Astrocyte (in vitro differentiated cells and primary cell): ENCODE measurements around the gene TBC1D3B. TPM values are rescaled to one million over a fixed set of nuclear protein-coding genes. Genes with fewer than 3 reads are reported as not detected.
"Not testable (repeated sequence)": the region's sequence is repeated elsewhere in the genome, so short reads cannot be mapped to it uniquely, and the experiment has no call there.

Experiments
- DNase-seq: peaks from one replicate; pipeline ENCODE4 v3.0.0-alpha.2; 2010; ENCODE audit warnings: low read depth
- FAIRE-seq: peaks from 2 replicates; lab custom pipeline; 2011; peaks lifted over from hg19 to GRCh38; lab: Jason Lieb, UNC
- H2AFZ ChIP-seq: 2 replicates; pipeline ENCODE4 v1.6.0; 2012; ENCODE audit warnings: low read depth, low read length, inconsistent platforms
- H3K27ac ChIP-seq: 2 replicates; pipeline ENCODE4 v1.5.1; 2011; ENCODE audit warnings: low read depth, low read length, inconsistent platforms
- H3K27me3 ChIP-seq: 2 replicates; pipeline ENCODE4 v1.6.0; 2011; ENCODE audit warnings: low read length, inconsistent platforms; ENCODE audit not compliant: insufficient read depth
- H3K36me3 ChIP-seq: 2 replicates; pipeline ENCODE4 v1.5.1; 2011; ENCODE audit warnings: low read length, inconsistent platforms; ENCODE audit not compliant: insufficient read depth
- H3K4me1 ChIP-seq: 2 replicates; pipeline ENCODE4 v1.5.1; 2011; ENCODE audit warnings: low read length, inconsistent platforms; ENCODE audit not compliant: insufficient read depth
- H3K4me2 ChIP-seq: 2 replicates; pipeline ENCODE4 v1.6.0; 2012; ENCODE audit warnings: low read length, inconsistent platforms
- H3K4me3 ChIP-seq: 2 replicates; pipeline ENCODE4 v1.5.1; 2011; ENCODE audit warnings: low read depth, mild to moderate bottlenecking, low read length, inconsistent platforms; ENCODE audit not compliant: insufficient read depth
- H3K79me2 ChIP-seq: 2 replicates; pipeline ENCODE4 v1.6.0; 2012; ENCODE audit warnings: mild to moderate bottlenecking, low read length, inconsistent platforms; ENCODE audit not compliant: insufficient read depth
- H3K9ac ChIP-seq: 2 replicates; pipeline ENCODE4 v1.6.0; 2012; ENCODE audit warnings: mild to moderate bottlenecking, low read length, inconsistent platforms
- H3K9me3 ChIP-seq: 2 replicates; pipeline ENCODE4 v1.5.1; 2012; ENCODE audit warnings: low read depth, mild to moderate bottlenecking, low read length, inconsistent platforms; ENCODE audit not compliant: insufficient read depth
- H4K20me1 ChIP-seq: 2 replicates; pipeline ENCODE4 v1.6.0; 2012; ENCODE audit warnings: low read length, inconsistent platforms; ENCODE audit not compliant: insufficient read depth
- H3K27ac Mint-ChIP-seq: one replicate; pipeline ENCODE4 v1.8.0; 2021; ENCODE audit warnings: mild to moderate bottlenecking, mixed read lengths; ENCODE audit not compliant: unreplicated experiment
- H3K27me3 Mint-ChIP-seq: one replicate; pipeline ENCODE4 v1.8.0; 2021; ENCODE audit warnings: low read depth, mixed read lengths; ENCODE audit not compliant: unreplicated experiment
- H3K36me3 Mint-ChIP-seq: one replicate; pipeline ENCODE4 v1.8.0; 2021; ENCODE audit warnings: low read depth, mixed read lengths; ENCODE audit not compliant: unreplicated experiment
- H3K4me1 Mint-ChIP-seq: one replicate; pipeline ENCODE4 v1.8.0; 2021; ENCODE audit warnings: low read depth, mixed read lengths; ENCODE audit not compliant: unreplicated experiment
- H3K4me3 Mint-ChIP-seq: one replicate; pipeline ENCODE4 v1.8.0; 2021; ENCODE audit warnings: mild to moderate bottlenecking, moderate library complexity, mixed read lengths; ENCODE audit not compliant: unreplicated experiment
- H3K9me3 Mint-ChIP-seq: one replicate; pipeline ENCODE4 v1.8.0; 2021; ENCODE audit warnings: mild to moderate bottlenecking, mixed read lengths; ENCODE audit not compliant: unreplicated experiment
- CTCF ChIP-seq: IDR thresholded peaks from 2 replicates; pipeline ENCODE4 v1.5.1; 2011; ENCODE audit warnings: low read depth, mild to moderate bottlenecking, inconsistent platforms, low read length, moderate library complexity; ENCODE audit not compliant: insufficient read depth
- EZH2 ChIP-seq: IDR thresholded peaks from 2 replicates; pipeline ENCODE4 v1.6.1; 2012; ENCODE audit warnings: mild to moderate bottlenecking, low read length, inconsistent platforms; ENCODE audit not compliant: insufficient read depth
- total RNA-seq: library from RNA; stranded (reverse); gene quantifications from 2 replicates; pipeline ENCODE4 v1.2.1, GENCODE V29; 2021

The TBC1D3B gene
- total RNA-seq, 1 donor from 2014 or later: 9.8 TPM

- Histone ChIP-seq H3K4me1 (peaks cover 11% of the 10 kb centered on the region), H3K27me3 (peaks cover 6% of the 10 kb centered on the region), H3K4me2 (peak overlapping the region; percentile 91), H3K27ac (no peak overlapping the region), H4K20me1 (no peaks in the 10 kb centered on the region), H3K4me3 (peak overlapping the region; percentile 65), H3K36me3 (no peaks in the 10 kb centered on the region), H2AFZ (peak overlapping the region; percentile 99), H3K9me3 (peaks cover 4% of the 10 kb centered on the region), H3K79me2 (no peaks in the 10 kb centered on the region), H3K9ac (peak overlapping the region; percentile 70)
- no peaks in the 10 kb centered on the region for H3K9me3 Mint-ChIP-seq
- H3K4me1 Mint-ChIP-seq: no peaks in the 10 kb centered on the region
- TF ChIP-seq CTCF: no peak
- TF ChIP-seq EZH2: no peak
- FAIRE-seq (no peak), DNase-seq (peak; percentile 66)
- H3K36me3 Mint-ChIP-seq: no peaks in the 10 kb centered on the region
- no peak overlapping the region for H3K27ac Mint-ChIP-seq
- peak overlapping the region; percentile 69 for H3K4me3 Mint-ChIP-seq
- H3K27me3 Mint-ChIP-seq: peaks cover 55% of the 10 kb centered on the region
Measured at GRCh38 chr17:36183001-36183971, 6.8 kb upstream of the TBC1D3B start.

GRCh38 chr17:36182176-36183000 lies 6.0 kb upstream of the TBC1D3B start:
- H3K27me3 ChIP-seq: peaks cover 6% of the 10 kb centered on the region
- H3K9me3 ChIP-seq: peaks cover 4% of the 10 kb centered on the region
- H3K9me3 Mint-ChIP-seq: no peaks in the 10 kb centered on the region
- H4K20me1 ChIP-seq: no peaks in the 10 kb centered on the region
- no peak overlapping the region for H3K27ac Mint-ChIP-seq
- peak overlapping the region; percentile 99 for H2AFZ ChIP-seq
- H3K4me3 ChIP-seq: peak overlapping the region; percentile 65
- peaks cover 50% of the 10 kb centered on the region for H3K27me3 Mint-ChIP-seq
- H3K27ac ChIP-seq: no peak overlapping the region
- no peak for DNase-seq
- H3K4me1 ChIP-seq: peaks cover 11% of the 10 kb centered on the region
- H3K9ac ChIP-seq: peak overlapping the region; percentile 70
- H3K36me3 ChIP-seq: no peaks in the 10 kb centered on the region
- H3K79me2 ChIP-seq: no peaks in the 10 kb centered on the region
- H3K4me3 Mint-ChIP-seq: peak overlapping the region; percentile 77
- no peak for FAIRE-seq
- H3K4me2 ChIP-seq: peak overlapping the region; percentile 91
- H3K36me3 Mint-ChIP-seq: no peaks in the 10 kb centered on the region
- no peak for TF ChIP-seq EZH2
- no peaks in the 10 kb centered on the region for H3K4me1 Mint-ChIP-seq

- H3K27me3 ChIP-seq, H3K4me1 Mint-ChIP-seq, H3K9me3 Mint-ChIP-seq, H3K27ac Mint-ChIP-seq, H3K9ac ChIP-seq, H3K27ac ChIP-seq, FAIRE-seq, DNase-seq, H3K36me3 Mint-ChIP-seq, H3K79me2 ChIP-seq, H3K36me3 ChIP-seq, H3K4me2 ChIP-seq, H2AFZ ChIP-seq, H4K20me1 ChIP-seq, H3K4me3 ChIP-seq, H3K9me3 ChIP-seq: not testable (repeated sequence)
- H3K27me3 Mint-ChIP-seq: peaks cover 44% of the 10 kb centered on the region
- H3K4me3 Mint-ChIP-seq: peak overlapping the region; percentile 77
- peaks cover 11% of the 10 kb centered on the region for H3K4me1 ChIP-seq
Measured at GRCh38 chr17:36181446-36182175, 5.2 kb upstream of the TBC1D3B start.

- not testable (repeated sequence) for H3K36me3 Mint-ChIP-seq, H3K9ac ChIP-seq, H3K4me1 Mint-ChIP-seq, H3K9me3 ChIP-seq, H3K27ac ChIP-seq, H3K27me3 Mint-ChIP-seq, FAIRE-seq, H2AFZ ChIP-seq, H3K27me3 ChIP-seq, H3K79me2 ChIP-seq, DNase-seq, H4K20me1 ChIP-seq, H3K4me3 ChIP-seq, H3K4me3 Mint-ChIP-seq, H3K27ac Mint-ChIP-seq, H3K4me1 ChIP-seq, H3K9me3 Mint-ChIP-seq, H3K4me2 ChIP-seq, H3K36me3 ChIP-seq
Measured at GRCh38 chr17:36168836-36169235, 7.6 kb downstream of the TBC1D3B start.
